GM15510 (cell line): Measurements from ENCODE around the gene MIEF2.

Experiments
- POLR2A ChIP-seq: IDR thresholded peaks from 3 replicates; pipeline ENCODE4 v1.6.1; 2011; ENCODE audit warnings: borderline replicate concordance; ENCODE audit not compliant: insufficient read length; ENCODE audit errors: extremely low read depth

The MIEF2 gene

GRCh38 chr17:18260332-18261145 is at the start of gene MIEF2:
Gene MIEF2 (plus strand): TSS chr17:18260662. CDS start chr17:18262721, 2,059 bp downstream.
- TF ChIP-seq POLR2A: peak; percentile 53

- TF ChIP-seq POLR2A: no peak
Measured at GRCh38 chr17:18213666-18214270, 46.7 kb upstream of the MIEF2 start.

GRCh38 chr17:18217412-18218015 is 42.9 kb upstream of the MIEF2 start:
- TF ChIP-seq POLR2A: no peak

GRCh38 chr17:18218756-18219415 is 41.6 kb upstream of the MIEF2 start:
- no peak for TF ChIP-seq POLR2A

GRCh38 chr17:18224053-18224386 is 36.4 kb upstream of the MIEF2 start:
- TF ChIP-seq POLR2A: no peak

GRCh38 chr17:18224387-18225120 is 35.9 kb upstream of the MIEF2 start:
- no peak for TF ChIP-seq POLR2A

GRCh38 chr17:18225121-18225641 is 35.3 kb upstream of the MIEF2 start, which contains the start of gene LLGL1:
Gene LLGL1 (plus strand): TSS chr17:18225635. CDS start chr17:18225683, 48 bp downstream.
- no peak for TF ChIP-seq POLR2A

GRCh38 chr17:18225642-18226283 is 34.7 kb upstream of the MIEF2 start:
- TF ChIP-seq POLR2A: peak; percentile 33

GRCh38 chr17:18226284-18226945 is 34.0 kb upstream of the MIEF2 start:
- TF ChIP-seq POLR2A: no peak

- no peak for TF ChIP-seq POLR2A
Measured at GRCh38 chr17:18227635-18228034, 32.8 kb upstream of the MIEF2 start.

GRCh38 chr17:18228176-18228682 is 32.2 kb upstream of the MIEF2 start:
- no peak for TF ChIP-seq POLR2A

GRCh38 chr17:18229254-18229653 is 31.2 kb upstream of the MIEF2 start:
- no peak for TF ChIP-seq POLR2A

- no peak for TF ChIP-seq POLR2A
Measured at GRCh38 chr17:18229771-18230170, 30.7 kb upstream of the MIEF2 start.
